Colon (tissue), 2 donors: Measurements from ENCODE around the gene LRMDA.

Experiments used
- FAIRE-seq: peaks from 2 replicates; lab custom pipeline; 2012; peaks lifted over from hg19 to GRCh38; lab: Jason Lieb, UNC
- donor health status: control.
- donor health status: control.

The LRMDA gene

GRCh38 chr10:75425291-75426079, 5.9 kb upstream of the LRMDA start:
- no peak for FAIRE-seq

GRCh38 chr10:75426880-75427279, 4.5 kb upstream of the LRMDA start:
- FAIRE-seq = no peak

DNA sequence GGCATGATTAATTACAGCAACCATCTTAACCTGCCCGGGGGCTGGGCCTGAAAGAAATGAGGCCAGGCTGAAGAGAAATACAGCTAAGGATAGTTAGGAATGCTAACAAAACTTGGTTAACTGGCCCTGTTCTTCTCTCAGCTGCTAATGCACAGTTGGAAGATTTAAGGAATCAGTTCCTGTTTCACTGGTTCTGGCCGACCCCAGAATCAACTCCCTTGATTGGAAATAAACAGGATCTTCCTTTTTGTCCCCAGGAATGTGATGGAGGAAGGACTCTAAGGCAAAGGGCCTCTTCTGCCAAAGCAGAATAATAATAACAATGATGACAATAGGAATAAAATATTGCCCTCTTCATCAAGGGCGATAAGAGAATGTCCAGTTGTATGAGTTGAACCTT, 3.5 kb upstream of the LRMDA start:
- FAIRE-seq = no peak

DNA sequence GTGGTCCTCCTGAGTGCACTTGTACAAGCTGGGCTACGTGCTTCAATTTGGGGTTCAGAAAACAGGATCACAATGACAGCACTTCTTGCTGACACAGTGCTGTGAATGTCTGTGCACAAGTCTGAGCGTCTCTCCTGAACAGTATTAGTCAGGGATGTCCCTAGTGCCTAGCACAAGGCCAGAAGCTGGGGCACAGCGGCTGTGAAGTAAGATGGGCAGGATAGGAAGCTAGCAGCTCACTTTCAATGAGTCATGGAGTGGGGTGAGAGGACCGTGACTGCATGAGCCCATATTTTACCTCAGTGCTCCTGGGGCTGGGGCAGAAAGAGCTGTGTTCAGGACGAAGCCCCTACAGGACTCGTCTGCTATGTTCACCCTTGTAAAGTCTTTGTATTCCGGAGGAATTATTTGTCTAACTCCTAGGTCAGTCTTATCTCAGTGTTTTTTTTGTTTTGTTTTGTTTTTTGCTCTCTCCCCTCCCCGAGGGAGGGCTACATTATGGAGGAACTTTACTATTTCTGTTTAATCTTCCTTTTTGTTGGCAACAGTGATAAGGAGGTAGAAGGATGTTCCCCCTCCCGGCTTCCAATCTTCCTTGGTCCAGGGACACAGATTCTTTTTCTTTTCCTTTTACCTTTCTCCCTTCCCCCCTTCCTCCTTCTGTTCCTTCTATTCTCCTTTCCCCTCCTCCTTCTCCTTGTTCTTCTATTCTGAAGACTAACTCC, 2.8 kb upstream of the LRMDA start:
- no peak for FAIRE-seq

- FAIRE-seq = no peak
These were observed 2.1 kb upstream of the LRMDA start for GRCh38 chr10:75429159-75429827.

DNA sequence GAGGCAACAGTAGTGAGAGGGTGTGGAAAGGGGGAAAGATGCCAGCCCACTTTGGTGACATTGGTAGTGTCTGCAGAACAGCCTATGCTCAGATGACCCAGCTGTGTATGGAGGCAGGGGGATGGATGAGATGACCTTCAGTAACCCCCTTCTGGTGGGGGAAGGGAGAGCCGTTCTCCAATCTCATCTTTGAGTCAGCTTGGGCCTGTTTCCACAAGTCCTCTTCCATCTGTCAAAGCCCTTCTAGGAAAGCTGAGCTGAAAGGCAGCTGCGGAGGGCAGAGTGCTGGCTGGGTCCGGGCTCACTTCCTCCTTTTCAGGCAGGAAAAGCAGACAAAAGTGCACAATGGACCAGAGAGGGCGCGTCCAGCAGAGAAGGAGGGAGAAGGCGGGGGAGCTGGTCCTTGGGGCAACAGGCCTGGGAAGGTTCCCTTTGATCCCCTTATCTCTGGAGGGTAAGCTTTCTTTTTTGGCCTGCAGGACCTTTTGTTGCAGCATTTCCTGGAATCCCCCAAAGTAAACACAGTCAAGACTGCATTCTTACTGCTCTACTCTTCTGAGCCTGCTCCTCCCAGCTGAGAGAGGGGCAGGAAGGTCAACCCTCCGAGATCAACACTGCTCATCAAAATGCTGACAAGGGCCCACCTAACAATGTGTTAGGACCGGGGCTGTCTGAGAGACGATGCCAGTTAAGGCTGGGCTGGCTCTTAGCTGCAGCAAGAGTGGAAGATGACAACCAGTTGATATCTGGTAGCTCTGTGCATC, 1.2 kb upstream of the LRMDA start:
- FAIRE-seq = no peak

GRCh38 chr10:75432176-75432575, 752 bp downstream of the LRMDA start:
- no peak for FAIRE-seq

- no peak for FAIRE-seq
These were observed 1.3 kb downstream of the LRMDA start for GRCh38 chr10:75432763-75433162.

GRCh38 chr10:75433216-75433615, 1.8 kb downstream of the LRMDA start:
- FAIRE-seq = no peak

GRCh38 chr10:75434291-75434690, 2.9 kb downstream of the LRMDA start:
- FAIRE-seq = no peak

- no peak for FAIRE-seq
These were observed 3.9 kb downstream of the LRMDA start for GRCh38 chr10:75435291-75435690.

DNA sequence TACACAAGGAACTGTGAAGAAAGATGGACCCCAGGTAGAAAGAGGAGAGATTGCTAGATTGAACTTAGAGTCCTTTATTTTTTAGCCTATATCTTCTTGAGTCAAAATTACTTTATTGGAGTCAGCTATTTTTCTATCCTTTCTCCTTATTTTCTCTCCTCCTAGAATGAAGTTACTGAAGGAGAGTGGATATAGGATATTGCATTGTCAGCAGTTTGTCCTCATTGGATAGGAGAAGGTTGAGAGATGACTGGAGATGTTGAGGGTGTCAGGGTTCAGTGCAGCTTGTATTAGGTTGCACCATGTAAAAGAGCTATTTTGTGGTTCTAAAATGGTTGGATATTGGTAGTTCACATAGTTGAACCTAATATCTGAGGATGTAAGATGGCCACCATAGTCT, 5.5 kb downstream of the LRMDA start:
- no peak for FAIRE-seq

- FAIRE-seq = no peak
These were observed 6.3 kb downstream of the LRMDA start for GRCh38 chr10:75437693-75438092.

DNA sequence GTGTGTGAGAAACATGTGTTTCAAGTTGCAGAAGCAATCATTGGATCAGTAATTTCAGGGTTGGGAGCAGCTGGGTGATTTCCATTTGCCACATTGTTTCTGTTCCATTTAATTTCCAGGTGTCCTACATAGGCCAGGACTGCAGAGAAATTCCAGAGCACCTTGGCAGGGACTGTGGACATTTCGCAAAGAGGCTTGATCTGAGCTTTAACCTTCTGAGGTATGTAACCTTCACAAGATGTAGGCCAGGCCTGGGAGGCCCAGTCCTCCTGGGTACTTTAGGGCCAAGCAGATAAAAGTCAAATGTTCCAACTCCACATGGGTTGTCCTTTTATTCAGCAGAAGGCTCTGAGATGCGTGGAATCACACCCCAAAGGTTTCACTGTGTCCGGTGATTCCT, 6.9 kb downstream of the LRMDA start:
- no peak for FAIRE-seq

DNA sequence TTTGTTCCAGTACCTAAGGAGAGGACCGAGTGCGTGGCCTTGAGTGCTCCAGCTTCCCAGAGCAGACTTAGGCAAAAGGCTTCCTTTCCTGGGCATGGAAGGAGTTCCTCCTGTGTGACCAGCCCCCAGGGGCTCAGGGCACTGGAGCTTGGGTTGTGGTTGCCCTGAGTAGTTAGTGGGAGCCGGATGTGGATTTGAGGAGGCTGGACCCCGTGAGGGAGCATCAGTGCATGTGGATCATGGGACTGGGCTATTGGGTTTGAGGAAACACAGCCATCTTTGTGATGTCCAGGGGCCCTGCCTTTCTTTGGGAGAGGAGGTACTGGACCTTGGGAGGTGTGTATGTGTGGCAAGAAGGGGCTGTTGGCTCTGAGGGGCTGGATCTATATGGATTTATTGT, 8.4 kb downstream of the LRMDA start:
- FAIRE-seq = no peak

DNA sequence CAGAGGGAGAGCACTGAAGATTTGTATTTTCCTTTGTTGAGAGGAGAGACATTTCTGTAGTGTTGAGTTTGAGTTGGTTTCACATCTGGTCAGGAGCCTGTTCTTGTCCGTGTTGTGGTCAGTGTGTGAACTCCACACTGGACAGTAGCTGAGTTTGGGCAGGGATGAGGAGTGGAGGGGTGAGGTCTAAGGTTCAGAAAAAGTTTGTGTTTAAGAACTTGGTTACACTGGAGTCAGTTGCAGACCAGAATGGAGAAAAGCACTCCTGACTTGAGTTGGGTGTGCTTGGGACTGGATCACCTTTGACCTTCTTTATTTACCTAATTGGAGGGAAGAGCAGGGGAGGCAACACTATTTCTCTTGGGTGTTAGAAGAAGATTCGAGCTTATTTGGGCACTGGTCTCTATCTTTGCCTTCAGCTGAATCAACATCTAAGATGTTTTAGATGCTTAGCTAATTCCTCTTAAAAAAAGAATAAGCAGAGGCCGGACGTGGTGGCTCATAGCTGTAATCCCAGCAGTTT, 8.9 kb downstream of the LRMDA start:
- no peak for FAIRE-seq

DNA sequence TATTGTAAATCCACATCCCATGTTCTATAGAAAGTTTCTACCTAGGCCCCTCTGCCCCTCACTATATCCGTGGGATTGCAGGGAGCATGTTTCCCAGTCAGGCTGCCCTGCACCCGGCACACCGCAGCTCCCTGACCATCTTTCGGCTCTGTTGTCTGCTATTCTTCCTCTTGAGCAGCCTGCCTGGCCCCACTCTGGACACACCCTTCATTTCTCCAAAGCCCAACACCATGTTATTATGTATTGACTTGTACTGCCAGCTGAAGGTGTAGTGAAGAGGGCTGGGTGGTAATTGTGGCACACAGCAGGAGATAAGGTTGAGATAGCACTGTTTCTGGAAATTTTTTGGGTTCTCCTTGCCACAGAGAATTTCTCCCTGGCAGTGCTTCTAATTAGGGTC, 9.8 kb downstream of the LRMDA start:
- no peak for FAIRE-seq

GRCh38 chr10:75441682-75442081, 10.3 kb downstream of the LRMDA start:
- FAIRE-seq = no peak

GRCh38 chr10:75443362-75443761, 11.9 kb downstream of the LRMDA start:
- no peak for FAIRE-seq

GRCh38 chr10:75444781-75445386, 13.5 kb downstream of the LRMDA start:
- FAIRE-seq = no peak

GRCh38 chr10:75446508-75446907, 15.1 kb downstream of the LRMDA start:
- no peak for FAIRE-seq

- no peak for FAIRE-seq
These were observed 16.7 kb downstream of the LRMDA start for GRCh38 chr10:75448166-75448565.
